Neutrophil (primary cell): ENCODE measurements around the gene BAZ2B.

Experiments used
- H3K27ac ChIP-seq: fragments of 200-600 bp; sonication (generic); 2 replicates; pipeline ENCODE4 v1.5.1; 2016; ENCODE audit warnings: mild to moderate bottlenecking, moderate library complexity
- H3K27me3 ChIP-seq: fragments of 200-600 bp; sonication (generic); 2 replicates; pipeline ENCODE4 v1.6.0; 2016; ENCODE audit warnings: mild to moderate bottlenecking
- H3K36me3 ChIP-seq: fragments of 200-600 bp; sonication (generic); 2 replicates; pipeline ENCODE4 v1.5.1; 2017
- H3K4me1 ChIP-seq, 2 experiments: fragments of 200-600 bp in 1 of 2; sonication (generic) in 1 of 2; 1 replicate in 1 of 2; 2 replicates in 1 of 2; pipeline versions ENCODE4 v1.5.1 to v1.6.1; 2013 to 2016; ENCODE audit warnings: low read depth in 1 of 2, low read length in 1 of 2, mild to moderate bottlenecking in 1 of 2, moderate library complexity in 1 of 2; ENCODE audit not compliant: control insufficient read depth in 1 of 2, insufficient read depth in 1 of 2
- H3K4me3 ChIP-seq, 2 experiments: fragments of 200-600 bp in 1 of 2; sonication (generic) in 1 of 2; 1 replicate in 1 of 2; 2 replicates in 1 of 2; pipeline ENCODE4 v1.5.1; 2013 to 2016; ENCODE audit warnings: low read depth in 1 of 2, low read length in 1 of 2, mild to moderate bottlenecking in 1 of 2, moderate library complexity in 1 of 2
- H3K9me3 ChIP-seq: fragments of 200-600 bp; sonication (generic); 2 replicates; pipeline ENCODE4 v1.5.1; 2016
- TF ChIP-seq, protein P1 (sequence below): fragments of 200-600 bp; sonication (generic); IDR thresholded peaks from 2 replicates; pipeline ENCODE4 v1.5.1; 2016; ENCODE audit warnings: antibody characterized with exemption

The BAZ2B gene

DNA sequence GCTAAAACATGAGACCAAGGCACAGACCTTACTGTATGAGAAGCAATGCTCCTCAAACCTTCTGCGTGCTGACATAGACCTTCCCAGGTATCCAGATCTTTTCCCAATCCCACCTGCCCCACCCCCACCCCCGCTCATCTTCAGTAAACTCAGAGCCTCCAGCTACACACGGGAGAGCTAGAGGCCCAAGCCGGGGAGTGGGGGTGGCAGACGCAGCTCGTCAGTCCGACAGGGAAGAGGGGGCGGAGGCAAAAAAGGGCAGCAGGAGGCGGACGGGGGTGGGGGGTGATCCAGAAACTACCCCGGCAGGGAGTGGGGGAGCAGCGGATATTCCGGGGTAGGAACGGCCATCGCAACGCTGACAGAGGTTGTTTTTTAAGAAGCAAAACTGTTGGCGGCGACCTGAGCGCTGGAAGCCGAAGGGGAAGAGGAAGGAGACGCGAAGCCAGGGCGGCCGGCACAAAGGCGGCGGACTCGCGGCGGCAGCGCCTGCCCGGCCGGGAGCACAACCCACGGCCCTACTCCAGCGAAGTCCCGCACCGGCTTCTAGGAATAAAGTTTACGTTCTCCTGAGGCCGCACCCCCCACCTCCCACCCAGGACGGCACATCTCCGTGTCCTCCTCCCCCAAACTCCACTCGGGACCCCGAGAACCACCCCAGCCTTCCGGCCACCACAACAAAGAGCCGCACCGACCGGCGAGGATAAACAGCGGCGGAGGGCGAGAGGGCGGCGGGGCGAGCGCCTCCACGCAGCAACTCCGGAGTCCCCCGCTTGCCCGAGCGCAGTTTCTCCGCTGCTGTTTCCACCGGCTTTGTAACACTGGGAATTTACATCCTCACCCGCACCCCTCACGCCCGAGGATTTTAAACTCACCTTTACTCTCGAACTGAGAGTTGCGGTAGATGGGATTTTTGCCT is 722 bp downstream of the BAZ2B start:
- H3K27ac ChIP-seq, result peak overlapping the region; percentile 98
- H3K9me3 ChIP-seq, result no peaks in the 10 kb centered on the region
- TF ChIP-seq, protein P1, sequence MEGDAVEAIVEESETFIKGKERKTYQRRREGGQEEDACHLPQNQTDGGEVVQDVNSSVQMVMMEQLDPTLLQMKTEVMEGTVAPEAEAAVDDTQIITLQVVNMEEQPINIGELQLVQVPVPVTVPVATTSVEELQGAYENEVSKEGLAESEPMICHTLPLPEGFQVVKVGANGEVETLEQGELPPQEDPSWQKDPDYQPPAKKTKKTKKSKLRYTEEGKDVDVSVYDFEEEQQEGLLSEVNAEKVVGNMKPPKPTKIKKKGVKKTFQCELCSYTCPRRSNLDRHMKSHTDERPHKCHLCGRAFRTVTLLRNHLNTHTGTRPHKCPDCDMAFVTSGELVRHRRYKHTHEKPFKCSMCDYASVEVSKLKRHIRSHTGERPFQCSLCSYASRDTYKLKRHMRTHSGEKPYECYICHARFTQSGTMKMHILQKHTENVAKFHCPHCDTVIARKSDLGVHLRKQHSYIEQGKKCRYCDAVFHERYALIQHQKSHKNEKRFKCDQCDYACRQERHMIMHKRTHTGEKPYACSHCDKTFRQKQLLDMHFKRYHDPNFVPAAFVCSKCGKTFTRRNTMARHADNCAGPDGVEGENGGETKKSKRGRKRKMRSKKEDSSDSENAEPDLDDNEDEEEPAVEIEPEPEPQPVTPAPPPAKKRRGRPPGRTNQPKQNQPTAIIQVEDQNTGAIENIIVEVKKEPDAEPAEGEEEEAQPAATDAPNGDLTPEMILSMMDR, result no peak
- H3K4me3 ChIP-seq, result peak overlapping the region; percentile 78 to 95
- H3K27me3 ChIP-seq, result no peaks in the 10 kb centered on the region
- H3K36me3 ChIP-seq, result no peaks in the 10 kb centered on the region
- peaks cover 60 to 64% of the 10 kb centered on the region in 2 experiments for H3K4me1 ChIP-seq

DNA sequence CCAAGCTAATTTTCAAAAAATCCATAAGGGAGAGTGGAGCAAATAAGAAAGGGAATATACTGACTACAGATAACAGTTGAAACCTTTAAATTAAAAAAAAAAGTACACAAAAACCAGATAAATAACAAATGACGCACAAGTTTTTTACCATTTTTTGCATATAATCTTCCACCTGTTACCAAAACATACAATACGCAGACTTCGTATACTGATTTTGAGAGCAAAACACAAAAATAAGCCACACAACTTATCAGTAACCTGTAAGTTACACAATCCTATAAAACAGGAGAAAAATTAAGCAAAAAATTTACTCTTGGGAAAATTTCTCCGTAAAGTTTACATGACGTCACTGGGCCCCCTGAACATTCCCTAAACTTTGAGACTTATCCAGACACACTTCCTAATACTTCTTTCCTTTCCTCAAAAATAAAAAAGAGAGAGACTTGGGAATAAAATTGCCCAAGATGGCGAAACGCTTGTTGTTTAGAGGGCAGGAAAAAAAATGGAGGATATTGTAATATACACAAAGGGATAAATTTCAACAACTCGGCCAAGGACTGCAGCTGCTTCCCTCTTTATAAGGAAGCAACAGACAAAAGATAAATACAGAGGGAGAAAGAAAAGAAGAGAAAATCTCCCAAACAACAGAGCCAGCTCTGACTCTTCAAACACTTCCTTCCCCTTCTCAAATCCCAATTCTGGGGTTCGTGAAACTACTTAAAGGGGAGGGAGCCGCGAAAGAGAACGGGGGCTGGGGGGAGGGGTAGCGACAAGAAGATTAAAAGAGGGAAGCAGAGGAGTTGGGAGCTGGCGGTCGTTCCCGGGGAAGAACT is 1.6 kb downstream of the BAZ2B start:
- TF ChIP-seq, protein P1, result no peak
- Histone ChIP-seq H3K9me3 (no peaks in the 10 kb centered on the region), H3K4me3 (peak overlapping the region; percentile 78 to 95), H3K27me3 (no peaks in the 10 kb centered on the region), H3K36me3 (no peaks in the 10 kb centered on the region), H3K4me1 (peaks cover 54 to 67% of the 10 kb centered on the region in 2 experiments), H3K27ac (peak overlapping the region; percentile 98)

DNA sequence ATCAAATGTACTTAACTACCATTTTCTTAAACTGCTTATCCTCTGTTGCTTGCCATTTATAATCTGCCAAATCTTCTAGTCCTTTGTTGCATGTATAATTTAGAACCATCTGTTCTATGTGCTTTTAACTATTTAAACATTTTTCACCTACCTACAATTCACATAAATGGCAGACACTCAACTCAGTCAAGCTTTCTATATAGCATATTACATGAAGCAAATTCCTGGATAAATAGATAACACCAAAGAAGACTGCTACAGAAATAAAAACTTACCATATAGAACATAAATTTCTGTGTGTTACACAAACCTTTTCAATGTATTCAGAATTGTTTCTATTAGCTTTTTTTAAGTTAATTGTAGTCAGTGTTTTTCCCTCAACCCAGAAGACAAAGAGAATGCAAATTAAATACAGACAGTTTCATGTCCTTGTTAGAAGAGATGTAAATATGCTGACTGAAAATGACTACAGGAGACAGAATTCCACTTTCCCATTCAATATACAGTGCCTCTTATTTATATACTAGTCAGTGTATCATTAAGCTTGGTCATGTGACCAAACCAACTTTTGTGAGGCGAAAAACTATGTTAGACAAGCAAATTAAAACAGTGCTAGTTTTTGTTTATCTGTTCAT is 2.6 kb downstream of the BAZ2B start:
- H3K36me3 ChIP-seq, result no peaks in the 10 kb centered on the region
- peak overlapping the region; percentile 98 for H3K27ac ChIP-seq
- peak overlapping the region; percentile 78 to 95 for H3K4me3 ChIP-seq
- H3K27me3 ChIP-seq, result no peaks in the 10 kb centered on the region
- peaks cover 54 to 64% of the 10 kb centered on the region in 2 experiments for H3K4me1 ChIP-seq
- no peaks in the 10 kb centered on the region for H3K9me3 ChIP-seq
- TF ChIP-seq, protein P1, result no peak

DNA sequence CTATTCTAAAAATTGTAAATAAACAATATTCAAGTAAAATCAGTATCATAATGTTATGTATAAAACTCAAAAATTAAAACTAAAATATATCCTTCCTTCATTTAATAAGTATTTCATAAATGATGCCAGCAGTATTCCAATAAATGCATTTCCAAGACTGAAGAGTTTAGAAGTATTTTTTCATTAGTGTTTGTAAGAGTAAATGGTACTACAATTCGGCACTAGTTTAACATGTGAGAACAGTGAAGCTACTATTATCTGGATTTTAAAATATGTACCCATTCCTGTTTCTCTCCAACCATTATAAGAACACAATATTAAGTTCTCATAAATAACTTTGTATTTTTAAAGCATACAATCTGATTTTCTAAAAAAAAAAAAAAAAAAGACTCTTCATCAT is 3.3 kb downstream of the BAZ2B start:
- no peaks in the 10 kb centered on the region for H3K27me3 ChIP-seq
- H3K4me3 ChIP-seq, result peak overlapping the region; percentile 78 to 95
- H3K4me1 ChIP-seq, result peaks cover 53 to 58% of the 10 kb centered on the region in 2 experiments
- no peaks in the 10 kb centered on the region for H3K36me3 ChIP-seq
- peak overlapping the region; percentile 98 for H3K27ac ChIP-seq
- TF ChIP-seq, protein P1, result no peak
- no peaks in the 10 kb centered on the region for H3K9me3 ChIP-seq

DNA sequence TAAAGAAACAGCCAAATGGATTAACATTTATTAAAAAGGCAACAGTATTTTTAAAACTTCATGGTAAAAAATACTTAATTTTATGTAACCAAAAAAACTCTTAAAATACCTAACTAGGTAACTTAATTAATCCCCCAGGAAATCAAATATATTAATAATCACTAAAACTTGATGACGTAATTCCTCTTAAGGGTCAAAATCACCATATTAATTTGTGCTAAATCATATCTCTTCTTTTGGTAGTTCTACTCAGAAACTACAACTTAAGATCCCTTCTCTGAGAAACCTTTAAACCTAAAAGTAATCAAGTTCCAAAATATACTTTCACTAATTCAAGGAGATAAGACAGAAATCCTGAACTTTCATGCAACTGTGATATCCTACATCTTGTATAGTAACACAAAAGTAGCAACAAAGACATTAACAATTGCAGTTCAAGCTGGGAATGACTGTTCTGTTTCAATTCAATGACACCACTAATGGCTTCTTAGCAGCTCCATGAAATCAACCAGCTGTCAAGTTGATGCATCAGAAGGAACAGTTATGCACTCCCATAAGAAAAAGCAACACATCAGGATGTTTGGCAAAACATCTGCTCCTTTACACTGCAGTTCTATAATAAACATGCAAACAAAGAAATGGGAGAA is 4.0 kb downstream of the BAZ2B start:
- Histone ChIP-seq H3K4me3 (peak overlapping the region; percentile 3 to 78), H3K27me3 (no peaks in the 10 kb centered on the region)

More for the DNA sequence above, 4.0 kb downstream of the BAZ2B start:
- Histone ChIP-seq H3K4me1 (peaks cover 48 to 51% of the 10 kb centered on the region in 2 experiments), H3K27ac (peak overlapping the region; percentile 98), H3K9me3 (no peaks in the 10 kb centered on the region), H3K36me3 (no peaks in the 10 kb centered on the region)
- TF ChIP-seq, protein P1, result no peak
